Gastrocnemius medialis (tissue), 4 donors: ENCODE measurements around the gene DZIP1. TPM values are rescaled to one million over a fixed set of nuclear protein-coding genes. Genes with fewer than 3 reads are reported as not detected.

Source experiments
- ATAC-seq, 2 donors: fragments of 150-250 bp; one replicate each; pipeline ENCODE4 v1.9.1; 2016
- DNase-seq, 2 donors: peaks; one replicate each; pipeline ENCODE4 v3.0.0-alpha.2; 2019
- H3K27ac ChIP-seq, 4 donors: fragments of 200-600 bp; sonication (generic); 1 replicate in 1 of 4; 2 replicates in 3 of 4; pipeline ENCODE4 v1.5.1; 2016 to 2018; ENCODE audit warnings: mild to moderate bottlenecking in 2 of 4, moderate library complexity in 1 of 4
- H3K27me3 ChIP-seq, 3 donors: fragments of 200-600 bp; sonication (generic) in 2 of 3; 1 replicate in 1 of 3; 2 replicates in 2 of 3; pipeline versions ENCODE4 v1.5.1 to v1.6.0; 2016 to 2019; ENCODE audit warnings: mild to moderate bottlenecking in 1 of 3, moderate library complexity in 1 of 3
- H3K36me3 ChIP-seq, 2 donors: fragments of 200-600 bp; sonication (generic) in 1 of 2; one replicate each; pipeline ENCODE4 v1.5.1; 2017 to 2018
- H3K4me1 ChIP-seq, 2 donors: fragments of 200-600 bp; sonication (generic) in 1 of 2; one replicate each; pipeline ENCODE4 v1.5.1; 2016 to 2017; ENCODE audit warnings: mild to moderate bottlenecking in 2 of 2
- H3K4me3 ChIP-seq, 4 donors: fragments of 200-600 bp; sonication (generic) in 3 of 4; 1 replicate in 1 of 4; 2 replicates in 3 of 4; pipeline ENCODE4 v1.5.1; 2016 to 2019; ENCODE audit warnings: mild to moderate bottlenecking in 2 of 4
- H3K9me3 ChIP-seq, 3 donors: fragments of 200-600 bp; sonication (generic) in 2 of 3; 1 replicate in 1 of 3; 2 replicates in 2 of 3; pipeline ENCODE4 v1.5.1; 2016 to 2019
- POLR2A ChIP-seq, 2 donors: fragments of 450-650 bp; IDR thresholded peaks; one replicate each; pipeline ENCODE4 v1.6.1; 2017; ENCODE audit warnings: antibody characterized with exemption in 2 of 2, mild to moderate bottlenecking in 2 of 2, moderate library complexity in 2 of 2
- in situ Hi-C, 4 donors: fragments of 200-750 bp; cut with MboI; loops; one replicate each; pipeline versions ENCODE4 v1.15.0 to v1.8.0; 2017; ENCODE audit warnings: low sequenced_read_pairs in 4 of 4
- intact Hi-C: fragments of 100-400 bp; cut with DNase I; formaldehyde crosslinking; loops from one replicate; pipeline ENCODE4 v1.15.1; 2023; ENCODE audit warnings: low total_unique reads
- total RNA-seq, 4 donors: library from RNA; depleted of rRNA; stranded (reverse); fragments of >200 nt; gene quantifications; one replicate each; pipeline versions ENCODE4 v1.1.0 to v1.2.3, GENCODE V29; 2016
- TF ChIP-seq, protein P1 (sequence below), 5 experiments: fragments of 450-650 bp in 3 of 5; fragments of 200-600 bp in 2 of 5; sonication (generic) in 2 of 5; IDR thresholded peaks in 4 of 5; conservative IDR thresholded peaks in 1 of 5; 1 replicate in 4 of 5; 2 replicates in 1 of 5; pipeline ENCODE4 v1.5.1; 2016 to 2019; ENCODE audit warnings: antibody characterized with exemption in 5 of 5, mild to moderate bottlenecking in 3 of 5, moderate library complexity in 3 of 5

The DZIP1 gene
- total RNA-seq, 4 donors from 2014 or later: 0.22 to 5.6 (median 2.2) TPM

DNA sequence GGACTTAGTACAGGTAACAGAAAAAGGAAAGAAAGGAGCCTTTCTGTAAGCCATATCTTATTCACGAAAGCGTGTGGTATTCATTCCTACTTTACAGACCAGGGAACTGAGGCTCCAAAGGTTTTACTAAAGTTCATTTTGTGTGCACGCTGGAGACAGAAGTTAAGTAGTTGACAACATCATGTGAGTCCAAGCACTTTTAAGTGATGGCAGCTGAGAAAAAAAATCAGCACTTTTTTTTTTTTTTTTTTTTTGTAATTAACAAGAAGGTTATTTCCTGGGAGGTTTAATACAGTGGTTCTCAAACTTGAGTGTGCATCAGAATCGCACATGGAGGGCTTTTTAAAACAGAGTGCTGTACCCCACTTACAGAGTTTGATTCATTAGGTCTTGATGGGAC is 34.5 kb upstream of the DZIP1 start:
- intact Hi-C loops: loop anchor here (5.0 kb wide), 4 partner anchors 73 to 1753 kb away; partner anchors contain the start of gene RAP2A
- no peak for ATAC-seq

DNA sequence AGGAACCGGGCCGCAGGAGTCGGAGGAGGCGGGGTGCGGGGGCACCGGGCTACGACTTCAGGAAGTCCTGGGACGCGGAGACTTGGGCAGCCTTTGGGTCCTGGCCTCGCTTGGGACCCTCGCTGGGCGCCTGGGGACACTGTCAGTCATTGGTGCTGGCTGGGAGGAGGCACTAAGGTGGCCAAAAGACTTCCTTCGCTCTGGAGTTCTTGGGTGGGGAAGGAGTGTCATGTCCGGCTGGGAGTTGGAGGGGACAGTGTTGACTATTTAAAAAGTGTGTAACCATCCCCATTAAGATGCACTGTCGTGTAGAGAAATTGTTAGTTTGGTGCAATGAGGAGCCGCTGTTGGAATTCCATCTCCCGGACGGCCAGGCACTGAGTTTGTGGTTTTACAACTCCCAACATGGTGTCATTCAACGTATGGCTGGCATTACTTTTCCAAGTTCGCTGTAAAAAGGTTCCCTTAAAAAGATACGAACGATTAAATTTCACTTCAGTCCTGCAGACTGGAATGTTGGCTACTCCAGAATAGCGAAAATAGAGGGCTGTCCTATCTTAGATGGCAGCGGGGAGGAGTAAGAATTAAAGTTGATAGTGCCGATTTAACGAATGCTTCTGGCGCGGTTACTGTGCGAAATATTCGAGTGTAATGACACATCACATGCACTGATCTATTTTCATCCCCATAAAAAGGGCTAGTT is 33.2 kb upstream of the DZIP1 start:
- intact Hi-C loops (loop anchor here (5.0 kb wide), 4 partner anchors 75 to 1755 kb away; partner anchors contain the start of gene RAP2A), in situ Hi-C loops (no loop called here)
- Histone ChIP-seq H3K36me3 (no peaks in the 10 kb centered on the region), H3K4me1 (peaks cover 63 to 67% of the 10 kb centered on the region in 2 donors), H3K9me3 (no peaks in the 10 kb centered on the region), H3K4me3 (peak overlapping the region; percentile 77 to 98 (median 82)), H3K27ac (peak overlapping the region; percentile 98 to 99 (median 98)), H3K27me3 (no peaks in the 10 kb centered on the region)
- peak; percentile 42 to 67 for TF ChIP-seq POLR2A (IDR thresholded peaks at IDR 0.05)
- TF ChIP-seq, protein P1, sequence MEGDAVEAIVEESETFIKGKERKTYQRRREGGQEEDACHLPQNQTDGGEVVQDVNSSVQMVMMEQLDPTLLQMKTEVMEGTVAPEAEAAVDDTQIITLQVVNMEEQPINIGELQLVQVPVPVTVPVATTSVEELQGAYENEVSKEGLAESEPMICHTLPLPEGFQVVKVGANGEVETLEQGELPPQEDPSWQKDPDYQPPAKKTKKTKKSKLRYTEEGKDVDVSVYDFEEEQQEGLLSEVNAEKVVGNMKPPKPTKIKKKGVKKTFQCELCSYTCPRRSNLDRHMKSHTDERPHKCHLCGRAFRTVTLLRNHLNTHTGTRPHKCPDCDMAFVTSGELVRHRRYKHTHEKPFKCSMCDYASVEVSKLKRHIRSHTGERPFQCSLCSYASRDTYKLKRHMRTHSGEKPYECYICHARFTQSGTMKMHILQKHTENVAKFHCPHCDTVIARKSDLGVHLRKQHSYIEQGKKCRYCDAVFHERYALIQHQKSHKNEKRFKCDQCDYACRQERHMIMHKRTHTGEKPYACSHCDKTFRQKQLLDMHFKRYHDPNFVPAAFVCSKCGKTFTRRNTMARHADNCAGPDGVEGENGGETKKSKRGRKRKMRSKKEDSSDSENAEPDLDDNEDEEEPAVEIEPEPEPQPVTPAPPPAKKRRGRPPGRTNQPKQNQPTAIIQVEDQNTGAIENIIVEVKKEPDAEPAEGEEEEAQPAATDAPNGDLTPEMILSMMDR (IDR thresholded peaks at IDR 0.05 in 4 of 5, conservative IDR thresholded peaks at IDR 0.05 in 1 of 5): no peak
- DNase-seq: peak; percentile 9 to 49
- ATAC-seq: peak; percentile 46 to 48

More for the DNA sequence above, 34.5 kb upstream of the DZIP1 start:
- Histone ChIP-seq H3K9me3 (no peaks in the 10 kb centered on the region), H3K27ac (peak overlapping the region; percentile 98 to 99 (median 98)), H3K4me1 (peaks cover 62 to 71% of the 10 kb centered on the region in 2 donors), H3K27me3 (no peaks in the 10 kb centered on the region), H3K4me3 (peak overlapping the region in 3 of 4 donors; percentile 77 to 86 (median 77)), H3K36me3 (no peaks in the 10 kb centered on the region)
- TF ChIP-seq POLR2A (IDR thresholded peaks at IDR 0.05): no peak
- TF ChIP-seq, protein P1 (IDR thresholded peaks at IDR 0.05 in 4 of 5, conservative IDR thresholded peaks at IDR 0.05 in 1 of 5): no peak
- in situ Hi-C loops: no loop called here
- DNase-seq: no peak

DNA sequence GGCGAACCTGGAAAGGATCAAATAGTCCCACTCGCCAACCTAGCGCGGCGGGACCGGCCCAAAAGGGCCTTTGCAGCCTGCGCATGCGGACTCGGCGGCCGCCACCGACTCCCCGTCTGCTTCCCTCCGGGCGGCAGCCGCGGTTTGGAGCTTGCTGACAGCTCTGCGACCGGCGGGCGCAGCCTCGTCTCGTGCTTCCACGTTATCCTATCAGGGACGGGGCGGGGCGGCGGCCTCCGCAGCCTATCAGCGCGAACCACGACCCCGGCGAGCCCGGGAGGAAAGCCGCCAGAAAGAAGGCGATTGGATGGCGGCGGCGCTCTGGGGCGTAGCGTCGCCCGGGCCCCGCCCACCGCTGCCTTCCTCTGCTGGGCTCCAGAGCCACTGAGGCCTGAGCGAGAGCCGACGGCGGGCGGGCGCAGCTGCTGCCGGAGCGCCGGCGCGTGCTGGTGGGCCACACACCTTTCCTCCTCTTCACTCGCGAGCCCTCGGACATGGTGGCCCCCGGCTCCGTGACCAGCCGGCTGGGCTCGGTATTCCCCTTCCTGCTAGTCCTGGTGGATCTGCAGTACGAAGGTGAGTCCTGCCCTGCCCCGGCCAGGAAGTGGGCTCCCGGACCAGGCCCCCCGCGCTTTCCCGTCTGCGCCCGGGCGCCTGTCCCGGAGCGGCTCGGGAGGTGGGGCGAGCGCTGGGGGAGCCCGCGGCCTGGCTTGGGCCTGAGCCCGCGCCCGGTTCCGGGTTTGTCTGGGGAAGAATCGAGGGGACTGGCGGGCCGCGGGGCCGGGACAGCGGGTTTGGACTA is 32.5 kb upstream of the DZIP1 start, which contains the start of gene DNAJC3:
DNAJC3 (plus strand) TSS at position 378 of the 802 bp plus-strand sequence; CDS start at position 495, 117 bp downstream.
- Histone ChIP-seq H3K36me3 (no peaks in the 10 kb centered on the region), H3K4me1 (peaks cover 56 to 60% of the 10 kb centered on the region in 2 donors), H3K4me3 (peak within 1 kb of the TSS; percentile 77 to 98 (median 82)), H3K27ac (peak within 1 kb of the TSS; percentile 98 to 99 (median 98)), H3K9me3 (peaks cover 0 to under 1% (median 0%) of the 10 kb centered on the region in 3 donors), H3K27me3 (no peaks in the 10 kb centered on the region)
- in situ Hi-C loops (no loop called here), intact Hi-C loops (loop anchor here (5.0 kb wide), 4 partner anchors 75 to 1755 kb away; partner anchors contain the start of gene RAP2A)
- peak; percentile 99 to 100 for TF ChIP-seq POLR2A (IDR thresholded peaks at IDR 0.05)
- TF ChIP-seq, protein P1 (IDR thresholded peaks at IDR 0.05 in 4 of 5, conservative IDR thresholded peaks at IDR 0.05 in 1 of 5): no peak
- DNase-seq (peak; percentile 98 to 99), ATAC-seq (peak; percentile 83 to 85)

DNA sequence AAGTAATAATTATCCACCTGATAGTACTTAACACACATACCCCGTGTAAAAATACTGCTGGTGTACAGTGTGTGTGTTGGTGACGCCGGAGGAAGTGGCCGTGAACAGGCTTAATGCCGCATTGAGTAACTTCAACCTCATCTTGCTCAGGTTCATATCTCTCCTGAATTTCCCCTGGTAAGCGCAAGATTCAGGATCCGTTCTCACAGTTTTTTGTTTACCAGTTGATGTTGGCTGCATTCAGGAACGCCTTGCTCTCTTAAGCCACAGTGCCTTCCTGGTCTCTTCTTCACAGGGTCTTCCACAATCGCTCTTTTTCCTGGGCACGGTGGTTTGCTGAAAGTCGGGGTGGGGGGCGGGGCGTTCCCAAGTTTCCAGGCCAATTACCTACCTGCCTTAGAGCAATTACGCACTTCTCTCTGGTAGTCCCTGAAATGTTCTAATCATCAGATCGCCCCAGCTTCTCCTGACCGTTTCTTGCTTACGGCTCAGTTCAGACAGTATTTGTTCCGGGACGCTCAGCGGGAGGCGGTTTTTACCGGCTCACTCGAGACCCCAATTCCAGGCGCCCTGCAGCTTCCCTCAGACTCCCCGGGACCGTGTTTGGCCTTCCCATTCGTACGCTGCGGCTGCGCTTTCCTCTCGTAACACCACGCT is 31.7 kb upstream of the DZIP1 start:
- peak; percentile 53 to 57 for ATAC-seq
- peaks cover 49 to 53% of the 10 kb centered on the region in 2 donors for H3K4me1 ChIP-seq

More for the DNA sequence above, 31.7 kb upstream of the DZIP1 start:
- TF ChIP-seq, protein P1 (IDR thresholded peaks at IDR 0.05 in 4 of 5, conservative IDR thresholded peaks at IDR 0.05 in 1 of 5): no peak
- TF ChIP-seq POLR2A (IDR thresholded peaks at IDR 0.05): no peak
- intact Hi-C loops: loop anchor here (5.0 kb wide), 4 partner anchors 76 to 1756 kb away; partner anchors contain the start of gene RAP2A
- Histone ChIP-seq H3K4me3 (peak overlapping the region; percentile 77 to 98 (median 78)), H3K36me3 (no peaks in the 10 kb centered on the region), H3K27me3 (no peaks in the 10 kb centered on the region), H3K9me3 (peaks cover 0 to 6% (median 0%) of the 10 kb centered on the region in 3 donors), H3K27ac (peak overlapping the region; percentile 98 to 99 (median 98))
- in situ Hi-C loops: no loop called here
- DNase-seq: peak; percentile 40 to 58
